Neural cell (in vitro differentiated cells): Measurements from ENCODE around the gene PC. TPM values are rescaled to one million over a fixed set of nuclear protein-coding genes. Genes with fewer than 3 reads are reported as not detected.
"Not testable (repeated sequence)": the region's sequence is repeated elsewhere in the genome, so short reads cannot be mapped to it uniquely, and the experiment has no call there.

Source experiments
- H2AFZ ChIP-seq: fragments of 200-600, 300-800 bp; sonication (generic), shearing (Covaris generic); 2 replicates; pipeline ENCODE4 v1.6.0; 2014; ENCODE audit warnings: low read depth, mild to moderate bottlenecking, antibody characterized with exemption, low read length, moderate library complexity
- H3F3A ChIP-seq: fragments of 200-600 bp; shearing (Covaris generic); 2 replicates; pipeline ENCODE4 v1.6.1; 2016; ENCODE audit warnings: mild to moderate bottlenecking, moderate library complexity, mixed read lengths, antibody characterized with exemption, low read length; ENCODE audit not compliant: insufficient read depth, poor library complexity, severe bottlenecking
- H3K27ac ChIP-seq: fragments of 200-600, 300-800 bp; sonication (generic), shearing (Covaris generic); 2 replicates; pipeline ENCODE4 v1.5.1; 2014; ENCODE audit warnings: mild to moderate bottlenecking, low read length, moderate library complexity
- H3K27me3 ChIP-seq: fragments of 300-800, 200-600 bp; sonication (generic), shearing (Covaris generic); 2 replicates; pipeline ENCODE4 v1.6.0; 2014; ENCODE audit warnings: mild to moderate bottlenecking, low read depth, low read length, moderate library complexity; ENCODE audit not compliant: insufficient read depth
- H3K36me3 ChIP-seq: fragments of 300-800, 200-600 bp; sonication (generic), shearing (Covaris generic); 2 replicates; pipeline ENCODE4 v1.5.1; 2014; ENCODE audit warnings: mild to moderate bottlenecking, antibody characterized with exemption, low read length, moderate library complexity; ENCODE audit not compliant: insufficient read depth
- H3K4me2 ChIP-seq: fragments of 300-800, 200-600 bp; sonication (generic), shearing (Covaris generic); 2 replicates; pipeline ENCODE4 v1.6.0; 2014; ENCODE audit warnings: mild to moderate bottlenecking, low read length
- H3K4me3 ChIP-seq: fragments of 300-800, 200-600 bp; sonication (generic), shearing (Covaris generic); 2 replicates; pipeline ENCODE4 v1.5.1; 2014; ENCODE audit warnings: mild to moderate bottlenecking, low read length, moderate library complexity
- H3K79me2 ChIP-seq: fragments of 200-600 bp; shearing (Covaris generic); replicated peaks from 2 replicates; pipeline ENCODE4 v1.6.0; 2014; ENCODE audit warnings: mild to moderate bottlenecking, low read length, moderate library complexity; ENCODE audit not compliant: insufficient read depth
- H3K9ac ChIP-seq: fragments of 300-800, 200-600 bp; sonication (generic), shearing (Covaris generic); 2 replicates; pipeline ENCODE4 v1.6.1; 2016; ENCODE audit warnings: mild to moderate bottlenecking, low read length, mixed read lengths
- H3K9me2 ChIP-seq: fragments of 200-600 bp; shearing (Covaris generic); 2 replicates; pipeline ENCODE4 v1.6.1; 2016; ENCODE audit warnings: mild to moderate bottlenecking, low read length, mixed read lengths; ENCODE audit not compliant: insufficient read depth
- H3K9me3 ChIP-seq: fragments of 200-600, 300-800 bp; sonication (generic), shearing (Covaris generic); 2 replicates; pipeline ENCODE4 v1.6.1; 2016; ENCODE audit warnings: mild to moderate bottlenecking, mixed run types, low read length, moderate library complexity, mixed read lengths
- H4K20me1 ChIP-seq: fragments of 200-600 bp; shearing (Covaris generic); 2 replicates; pipeline ENCODE4 v1.6.1; 2016; ENCODE audit warnings: mild to moderate bottlenecking, mixed run types; ENCODE audit not compliant: insufficient read depth
- EP300 ChIP-seq: fragments of 450-650 bp; conservative IDR thresholded peaks from 2 replicates; pipeline ENCODE4 v1.6.1; 2014; ENCODE audit warnings: antibody characterized with exemption, mild to moderate bottlenecking, moderate library complexity; ENCODE audit not compliant: poor library complexity, severe bottlenecking
- EZH2 ChIP-seq: fragments of 200-600, 300-800 bp; shearing (Covaris generic), sonication (generic); IDR thresholded peaks from 2 replicates; pipeline ENCODE4 v1.6.1; 2014; ENCODE audit warnings: antibody characterized with exemption, low read length, borderline replicate concordance, mild to moderate bottlenecking; ENCODE audit not compliant: insufficient read depth, poor library complexity, severe bottlenecking
- MXI1 ChIP-seq: fragments of 450-650 bp; conservative IDR thresholded peaks from 2 replicates; pipeline ENCODE4 v1.6.1; 2014; ENCODE audit warnings: antibody characterized with exemption, mild to moderate bottlenecking; ENCODE audit not compliant: poor library complexity, severe bottlenecking
- POLR2AphosphoS5 ChIP-seq: IDR thresholded peaks from 2 replicates; pipeline ENCODE4 v1.6.1; 2012
- RAD21 ChIP-seq: fragments of 450-650 bp; conservative IDR thresholded peaks from 2 replicates; pipeline ENCODE4 v1.6.1; 2014; ENCODE audit warnings: antibody characterized with exemption, mild to moderate bottlenecking, moderate library complexity
- REST ChIP-seq: IDR thresholded peaks from 2 replicates; pipeline ENCODE4 v1.6.1; 2012; ENCODE audit warnings: borderline replicate concordance
- SMC3 ChIP-seq: fragments of 450-650 bp; conservative IDR thresholded peaks from 2 replicates; pipeline ENCODE4 v1.6.1; 2014; ENCODE audit warnings: antibody characterized with exemption, mild to moderate bottlenecking, moderate library complexity; ENCODE audit not compliant: poor library complexity
- TAF1 ChIP-seq: IDR thresholded peaks from 2 replicates; pipeline ENCODE4 v1.6.1; 2012; ENCODE audit warnings: low read depth
- polyA plus RNA-seq: library from polyadenylated mRNA; depleted of rRNA; stranded (reverse); fragments of >200 nt; gene quantifications from 2 replicates; pipeline ENCODE4 v1.2.3, GENCODE V29; 2014
- TF ChIP-seq, protein P1 (sequence below): fragments of 450-650 bp; IDR thresholded peaks from 2 replicates; pipeline ENCODE4 v1.5.1; 2014; ENCODE audit warnings: antibody characterized with exemption, mild to moderate bottlenecking, moderate library complexity; ENCODE audit not compliant: poor library complexity, severe bottlenecking

The PC gene
- polyA plus RNA-seq, 1 donor from 2014 or later, result 8.9 TPM

DNA sequence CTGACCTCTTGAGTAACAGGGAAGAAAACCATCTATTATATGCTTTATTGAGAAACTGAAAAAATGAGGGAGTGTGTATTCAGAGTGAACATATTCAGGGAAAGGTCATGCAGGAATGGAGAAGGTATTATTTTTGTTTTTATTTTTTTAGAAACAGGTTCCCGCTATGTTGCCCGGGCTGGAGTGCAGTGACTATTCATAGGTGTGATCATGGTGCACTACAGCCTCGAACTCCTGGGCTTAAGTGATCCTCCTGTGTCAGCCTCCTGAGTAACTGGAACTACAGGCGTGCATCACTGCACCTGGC, 123.7 kb downstream of the PC start:
- TF ChIP-seq, protein P1, sequence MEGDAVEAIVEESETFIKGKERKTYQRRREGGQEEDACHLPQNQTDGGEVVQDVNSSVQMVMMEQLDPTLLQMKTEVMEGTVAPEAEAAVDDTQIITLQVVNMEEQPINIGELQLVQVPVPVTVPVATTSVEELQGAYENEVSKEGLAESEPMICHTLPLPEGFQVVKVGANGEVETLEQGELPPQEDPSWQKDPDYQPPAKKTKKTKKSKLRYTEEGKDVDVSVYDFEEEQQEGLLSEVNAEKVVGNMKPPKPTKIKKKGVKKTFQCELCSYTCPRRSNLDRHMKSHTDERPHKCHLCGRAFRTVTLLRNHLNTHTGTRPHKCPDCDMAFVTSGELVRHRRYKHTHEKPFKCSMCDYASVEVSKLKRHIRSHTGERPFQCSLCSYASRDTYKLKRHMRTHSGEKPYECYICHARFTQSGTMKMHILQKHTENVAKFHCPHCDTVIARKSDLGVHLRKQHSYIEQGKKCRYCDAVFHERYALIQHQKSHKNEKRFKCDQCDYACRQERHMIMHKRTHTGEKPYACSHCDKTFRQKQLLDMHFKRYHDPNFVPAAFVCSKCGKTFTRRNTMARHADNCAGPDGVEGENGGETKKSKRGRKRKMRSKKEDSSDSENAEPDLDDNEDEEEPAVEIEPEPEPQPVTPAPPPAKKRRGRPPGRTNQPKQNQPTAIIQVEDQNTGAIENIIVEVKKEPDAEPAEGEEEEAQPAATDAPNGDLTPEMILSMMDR, result no peak
- TF ChIP-seq EP300 (no peak), POLR2AphosphoS5 (no peak), RAD21 (no peak), REST (no peak), MXI1 (no peak), TAF1 (no peak), EZH2 (no peak)
- Histone ChIP-seq H3K79me2 (no peaks in the 10 kb centered on the region), H3K27ac (no peak overlapping the region), H3F3A (no peaks in the 10 kb centered on the region), H2AFZ (no peak overlapping the region), H3K9me3 (no peaks in the 10 kb centered on the region), H4K20me1 (no peaks in the 10 kb centered on the region), H3K9me2 (no peaks in the 10 kb centered on the region), H3K36me3 (no peaks in the 10 kb centered on the region), H3K9ac (no peak overlapping the region), H3K4me3 (no peak overlapping the region), H3K27me3 (no peaks in the 10 kb centered on the region), H3K4me2 (no peak overlapping the region)

- not testable (repeated sequence) for H3K36me3 ChIP-seq, H3K9me3 ChIP-seq, H3F3A ChIP-seq, H4K20me1 ChIP-seq, H3K27ac ChIP-seq, H3K4me3 ChIP-seq, H3K79me2 ChIP-seq, H2AFZ ChIP-seq, H3K4me2 ChIP-seq, H3K9ac ChIP-seq, H3K27me3 ChIP-seq, H3K9me2 ChIP-seq
Measured at GRCh38 chr11:66824573-66824972, 133.6 kb downstream of the PC start.

GRCh38 chr11:66823700-66824099, 134.5 kb downstream of the PC start:
- Histone ChIP-seq H3K36me3 (no peaks in the 10 kb centered on the region), H4K20me1 (no peaks in the 10 kb centered on the region), H3K27me3 (no peaks in the 10 kb centered on the region), H3K9ac (no peak overlapping the region), H3K9me3 (no peaks in the 10 kb centered on the region), H3K27ac (no peak overlapping the region), H3K4me2 (no peak overlapping the region), H3K79me2 (no peaks in the 10 kb centered on the region), H3K4me3 (no peak overlapping the region), H3F3A (no peaks in the 10 kb centered on the region), H2AFZ (no peak overlapping the region), H3K9me2 (no peaks in the 10 kb centered on the region)
- TF ChIP-seq MXI1 (no peak), RAD21 (no peak), POLR2AphosphoS5 (no peak), EP300 (no peak), TAF1 (no peak), SMC3 (no peak), REST (no peak), EZH2 (no peak)
- TF ChIP-seq, protein P1, result no peak
